ENCODE measurements around the gene RIPK1.
"Not testable (repeated sequence)": the region's sequence is repeated elsewhere in the genome, so short reads cannot be mapped to it uniquely, and the experiment has no call there.

The RIPK1 gene

DNA sequence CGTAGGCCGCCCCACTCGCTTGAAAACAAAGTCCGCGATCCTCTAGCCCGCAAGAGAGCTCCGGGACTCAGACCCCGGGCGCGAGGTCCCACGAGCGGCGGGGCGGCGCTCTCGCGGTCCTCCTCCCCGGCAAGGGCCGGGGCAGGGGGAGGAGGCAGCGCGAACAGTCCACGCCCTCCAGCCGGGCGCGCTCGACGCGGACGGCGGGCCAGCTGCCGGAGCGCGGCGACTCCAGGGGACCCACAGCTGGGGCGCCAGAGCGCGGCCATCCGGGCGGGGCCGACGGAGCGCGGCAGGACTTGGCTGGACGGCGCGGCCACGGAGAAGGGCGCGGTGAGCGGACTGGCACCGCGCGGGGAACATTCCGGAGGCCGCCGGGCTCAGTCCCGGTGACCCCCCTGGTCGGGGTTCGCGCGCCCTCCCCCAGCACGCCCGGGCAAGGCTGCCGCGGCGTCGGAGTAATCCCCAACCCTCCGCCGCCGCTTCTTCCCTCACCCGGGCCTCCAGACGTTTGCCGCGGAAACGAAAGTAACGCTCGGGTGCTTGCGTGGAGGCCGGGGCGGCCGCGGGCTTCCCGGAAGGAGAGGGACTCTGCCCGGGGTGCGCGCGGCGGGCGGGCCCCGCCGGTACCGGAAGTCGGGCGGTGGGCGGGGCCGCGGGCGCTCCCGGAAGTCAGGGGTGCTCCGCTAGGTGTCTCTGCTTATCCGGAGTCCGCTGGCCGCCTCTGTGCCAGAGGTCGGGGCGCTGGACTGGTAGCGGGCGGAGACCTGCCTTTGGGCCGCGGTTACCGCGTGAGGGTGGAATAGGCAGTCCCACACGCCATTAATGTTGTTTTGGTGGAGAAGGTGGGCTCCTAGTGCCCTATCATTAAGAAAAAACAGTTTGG, at the start of gene RIPK1:
Gene RIPK1 (plus strand): TSS at position 166 of the 886 bp plus-strand sequence. CDS start 8,330 bp downstream, outside the sequence.
- TF ChIP-seq ZNF274 (IDR thresholded peaks at IDR 0.05; ENCODE audit: low read depth, low read length) = no peak
- peak within 1 kb of the TSS; percentile 74 for H3K4me3 ChIP-seq (ENCODE audit: low read length)

DNA sequence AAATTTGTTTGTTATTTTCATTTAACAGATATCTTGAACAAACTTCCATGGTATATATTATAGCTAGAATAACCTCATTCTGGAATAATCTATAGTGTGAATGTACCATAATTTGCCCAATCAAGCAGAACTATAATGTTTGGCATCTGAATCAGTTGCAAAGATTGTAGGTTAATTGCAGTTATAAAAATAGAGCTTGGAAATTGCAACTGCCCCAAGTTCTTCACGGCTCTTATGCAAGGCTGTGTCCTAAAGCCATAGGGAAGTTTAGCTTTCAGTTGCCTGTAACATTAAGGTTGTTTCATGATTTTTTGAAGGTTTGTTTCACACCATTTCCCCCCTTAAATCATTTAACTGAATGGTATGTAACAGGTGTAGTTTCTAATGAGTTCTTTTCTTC, 49.2 kb upstream of the RIPK1 start:
- no peak overlapping the region for H3K4me3 ChIP-seq (ENCODE audit: low read length)
- no peak for TF ChIP-seq ZNF274 (IDR thresholded peaks at IDR 0.05; ENCODE audit: low read depth, low read length)

DNA sequence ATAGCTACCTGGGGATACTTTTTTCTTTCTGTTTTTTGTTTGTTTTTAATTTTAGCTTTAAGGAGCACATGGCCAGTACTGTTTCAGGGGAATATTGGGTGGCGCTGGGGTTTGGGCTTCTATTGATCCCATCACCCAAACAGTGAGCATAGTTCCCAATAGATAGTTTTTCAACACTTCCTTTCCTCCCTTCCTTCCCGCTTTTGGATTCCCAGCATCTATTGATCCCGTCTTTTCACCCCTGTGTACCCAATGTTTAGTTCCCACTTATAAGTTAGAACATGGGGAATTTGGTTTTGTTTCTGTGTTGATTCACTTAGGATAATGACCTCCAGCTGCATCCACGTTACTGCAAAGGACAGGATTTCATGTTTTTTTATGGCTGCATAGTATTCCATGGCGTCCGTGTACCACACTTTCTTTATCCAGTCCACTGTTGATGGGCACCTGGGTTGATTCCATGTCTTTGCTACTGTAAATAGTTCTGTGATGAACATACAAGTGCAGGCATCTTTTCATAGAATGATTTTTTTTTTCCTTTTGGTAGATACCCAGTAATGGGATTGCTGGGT, 48.5 kb upstream of the RIPK1 start:
- no peak overlapping the region for H3K4me3 ChIP-seq (ENCODE audit: low read length)
- no peak for TF ChIP-seq ZNF274 (IDR thresholded peaks at IDR 0.05; ENCODE audit: low read depth, low read length)

DNA sequence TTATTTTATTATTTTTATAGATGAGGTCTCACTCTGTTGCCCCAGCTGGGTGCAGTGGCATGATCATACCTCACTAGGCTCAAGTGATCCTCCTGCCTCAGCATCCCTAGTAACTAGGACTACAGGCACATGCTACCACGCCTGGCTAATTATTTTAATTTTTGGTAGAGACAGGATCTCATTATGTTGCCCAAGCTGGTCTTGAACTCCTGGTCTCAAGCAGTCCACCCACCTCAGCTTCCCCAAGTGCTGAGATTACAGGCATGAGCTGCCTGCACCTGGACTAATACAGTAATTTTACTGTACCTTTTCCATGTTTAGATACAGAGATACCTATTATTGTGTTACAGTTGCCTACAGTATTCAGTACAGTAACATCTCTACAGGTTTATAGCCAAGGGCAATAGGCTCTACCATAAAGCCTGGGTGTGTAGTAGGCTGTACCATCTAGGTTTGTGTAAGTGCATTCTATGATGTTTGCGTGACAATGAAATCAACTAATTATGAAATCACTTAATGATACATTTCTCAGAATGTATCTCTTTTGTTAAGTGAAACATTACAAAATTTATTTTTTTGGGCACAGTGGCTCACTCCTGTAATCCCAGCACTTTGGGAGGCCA, 47.2 kb upstream of the RIPK1 start:
- H3K4me3 ChIP-seq (ENCODE audit: low read length) = not testable (repeated sequence)

DNA sequence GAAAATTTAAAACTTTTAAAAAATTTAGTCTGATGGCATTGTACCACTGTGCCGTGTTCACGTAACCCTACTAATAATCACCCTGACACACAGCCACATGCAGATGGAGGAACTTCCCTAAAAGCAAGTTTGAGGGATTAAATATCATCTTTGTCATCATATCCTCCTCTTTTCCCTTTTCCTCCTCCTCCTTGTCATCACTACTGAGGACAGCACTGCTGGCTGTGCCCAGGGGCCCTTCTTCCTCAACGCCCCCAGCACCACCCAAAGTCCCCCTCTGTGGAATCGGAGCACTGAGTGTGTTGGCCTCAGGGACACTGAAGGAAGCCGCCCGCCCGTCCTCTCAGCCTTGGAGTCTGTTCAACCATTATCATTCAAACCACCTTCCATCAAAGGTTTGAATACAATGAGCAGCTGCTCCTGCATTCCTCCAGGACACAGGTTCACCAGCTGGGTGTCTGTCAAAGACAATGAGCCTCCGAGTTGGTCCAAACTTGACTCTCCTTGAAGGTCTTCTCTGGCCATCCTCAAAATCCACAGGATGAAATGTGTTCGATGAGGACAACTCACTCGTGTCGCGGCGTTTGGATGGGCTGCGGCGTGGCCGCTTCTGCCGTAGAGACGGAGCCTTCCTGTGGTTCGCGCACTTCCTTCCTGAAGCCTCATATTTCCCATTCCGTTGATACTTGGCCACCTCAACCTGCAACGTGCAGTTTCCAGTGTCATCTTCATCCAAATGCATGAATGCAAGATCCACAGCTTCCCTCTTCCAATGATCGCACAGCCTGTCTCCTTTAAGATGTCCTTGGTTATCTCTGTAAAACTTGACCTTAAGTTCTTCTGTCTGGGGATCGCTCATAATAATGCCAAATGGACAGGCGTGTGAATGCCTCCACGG, 45.3 kb upstream of the RIPK1 start:
- H3K4me3 ChIP-seq (ENCODE audit: low read length) = peak overlapping the region; percentile 58; the same call in 1 of the 2 replicates
- no peak for TF ChIP-seq ZNF274 (IDR thresholded peaks at IDR 0.05; ENCODE audit: low read depth, low read length)

DNA sequence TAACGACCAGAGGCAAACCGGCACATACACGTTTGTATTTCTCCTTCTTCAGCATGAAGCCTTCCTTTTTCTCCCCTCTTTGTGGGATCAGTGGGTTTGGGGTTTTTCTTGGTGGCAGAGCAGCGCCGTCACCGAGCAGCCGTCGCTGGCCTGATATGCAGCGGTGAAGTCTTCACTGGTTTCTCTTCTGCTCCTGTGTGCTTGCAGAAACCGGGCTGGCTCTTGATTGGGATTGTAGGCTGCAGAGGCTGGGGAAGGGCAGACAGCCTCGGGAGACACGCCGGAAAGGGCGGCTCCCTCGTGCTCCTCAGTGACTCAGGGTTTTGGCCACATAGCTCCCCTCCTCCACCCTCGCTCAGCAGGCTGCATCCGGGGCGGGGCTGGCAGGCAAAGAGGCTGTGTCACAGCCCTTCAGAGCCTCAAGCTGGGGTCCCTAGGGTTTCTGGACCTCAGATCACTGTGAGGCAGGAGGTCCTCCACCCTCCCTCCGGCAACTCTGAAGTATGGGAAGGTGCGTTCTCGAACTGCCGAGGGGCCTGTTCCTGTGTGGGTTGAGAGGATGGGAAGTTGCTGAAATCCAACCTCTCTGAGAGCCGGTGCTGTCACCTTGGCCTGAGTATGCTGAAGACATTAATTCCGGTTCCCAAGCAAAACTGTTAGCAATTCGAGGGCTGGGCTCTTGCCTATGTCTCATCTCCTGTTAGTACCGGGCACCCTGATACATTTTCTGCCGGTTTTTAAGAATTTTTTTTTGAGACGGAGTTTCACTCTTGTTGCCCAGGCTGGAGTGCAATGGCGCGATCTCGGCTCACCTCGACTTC, 44.4 kb upstream of the RIPK1 start:
- H3K4me3 ChIP-seq (ENCODE audit: low read length) = peak overlapping the region; percentile 58; the same call in 1 of the 2 replicates

DNA sequence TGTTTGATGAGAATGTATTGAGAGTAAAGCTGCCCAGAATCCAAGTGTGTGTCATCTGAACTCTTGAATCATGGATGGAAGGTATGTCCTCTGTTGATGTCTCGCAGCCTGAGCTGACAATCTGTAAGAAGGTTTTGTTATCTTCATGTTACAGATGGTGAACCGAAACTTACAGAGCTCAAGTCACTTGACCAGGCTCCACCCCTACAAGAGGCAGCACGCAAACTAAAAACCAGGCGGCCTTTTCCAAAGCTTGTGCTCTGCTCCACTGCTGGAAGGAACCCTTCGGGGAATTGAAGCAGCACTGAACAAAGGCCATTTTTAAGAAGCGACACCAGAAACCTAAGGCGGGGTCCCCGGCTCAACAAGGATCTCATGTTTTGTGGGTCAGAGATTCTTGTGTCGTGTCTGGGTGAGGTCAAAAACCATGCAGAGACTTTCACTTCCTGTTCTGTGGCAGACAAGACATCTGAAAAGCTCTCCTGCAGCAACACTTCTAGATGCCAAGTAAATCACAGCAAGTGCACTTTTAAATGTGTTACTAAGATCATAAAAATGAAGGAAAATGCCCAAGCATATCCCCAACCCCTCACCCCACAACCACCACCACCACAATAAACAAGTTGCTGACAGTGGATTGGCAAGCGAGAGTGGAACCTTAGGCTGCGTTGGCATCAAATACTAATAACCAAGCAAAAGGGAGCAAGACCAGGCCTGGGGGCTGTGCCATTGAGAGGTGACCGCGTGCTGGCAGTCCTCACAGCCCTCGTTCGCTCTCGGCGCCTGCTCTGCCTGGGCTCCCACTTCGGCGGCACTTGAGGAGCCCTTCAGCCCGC, 41.3 kb upstream of the RIPK1 start:
- no peak overlapping the region; the same call in 1 of the 2 replicates for H3K4me3 ChIP-seq (ENCODE audit: low read length)

More for the DNA sequence above, 44.4 kb upstream of the RIPK1 start:
- no peak for TF ChIP-seq ZNF274 (IDR thresholded peaks at IDR 0.05; ENCODE audit: low read depth, low read length)

DNA sequence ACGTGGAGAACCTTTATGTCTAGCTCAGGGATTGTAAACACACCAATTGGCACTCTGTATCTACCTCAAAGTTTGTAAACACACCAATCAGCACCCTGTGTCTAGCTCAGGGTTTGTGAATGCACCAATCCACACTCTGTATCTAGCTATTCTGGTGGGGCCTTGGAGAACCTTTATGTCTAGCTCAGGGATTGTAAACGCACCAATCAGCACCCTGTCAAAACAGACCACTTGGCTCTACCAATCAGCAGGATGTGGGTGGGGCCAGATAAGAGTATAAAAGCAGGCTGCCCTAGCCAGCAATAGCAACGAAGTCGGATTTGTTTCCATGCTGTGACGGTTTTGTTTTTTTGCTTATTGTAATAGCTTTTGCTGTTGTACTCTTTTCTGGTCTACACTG, 40.1 kb upstream of the RIPK1 start:
- not testable (repeated sequence) for H3K4me3 ChIP-seq (ENCODE audit: low read length)

More for the DNA sequence above, 41.3 kb upstream of the RIPK1 start:
- TF ChIP-seq ZNF274 (IDR thresholded peaks at IDR 0.05; ENCODE audit: low read depth, low read length) = no peak

DNA sequence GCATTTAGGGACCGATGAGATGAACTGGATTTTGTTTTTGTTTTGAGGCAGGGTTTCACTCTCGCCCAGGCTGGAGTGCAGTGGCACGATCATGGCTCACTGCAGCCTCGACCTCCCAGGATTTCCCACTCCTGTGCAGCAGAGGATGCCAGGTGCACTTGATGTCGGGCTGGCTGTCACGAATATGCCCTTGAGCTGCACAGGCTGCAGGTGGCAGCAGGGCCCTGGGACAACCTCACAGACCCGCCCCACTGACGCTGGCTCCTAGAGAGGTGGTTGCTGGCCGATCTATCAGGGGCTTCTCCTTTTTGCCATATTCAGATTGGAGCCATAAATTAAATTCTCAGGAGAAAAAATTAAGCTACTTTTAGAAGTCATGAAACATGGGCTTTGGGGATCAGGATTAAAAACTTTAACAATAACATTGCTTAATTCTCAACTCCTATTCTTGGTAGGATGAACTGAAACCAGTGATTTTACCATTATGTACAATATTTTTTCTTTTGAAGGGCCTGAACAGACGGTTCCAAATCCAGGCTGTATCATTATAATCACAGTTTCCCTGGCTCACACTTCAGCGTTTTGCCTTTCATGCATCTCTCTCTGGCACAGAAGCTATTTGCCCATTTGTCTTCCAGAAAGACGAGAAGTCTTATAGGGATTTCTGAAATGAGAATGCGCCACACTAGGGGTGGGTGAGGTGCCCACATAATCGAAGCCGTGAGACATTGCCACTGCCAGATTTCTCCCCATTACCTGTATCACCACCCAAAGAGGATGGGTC, 36.2 kb upstream of the RIPK1 start:
- H3K4me3 ChIP-seq (ENCODE audit: low read length) = no peak overlapping the region
- TF ChIP-seq ZNF274 (IDR thresholded peaks at IDR 0.05; ENCODE audit: low read depth, low read length) = no peak

DNA sequence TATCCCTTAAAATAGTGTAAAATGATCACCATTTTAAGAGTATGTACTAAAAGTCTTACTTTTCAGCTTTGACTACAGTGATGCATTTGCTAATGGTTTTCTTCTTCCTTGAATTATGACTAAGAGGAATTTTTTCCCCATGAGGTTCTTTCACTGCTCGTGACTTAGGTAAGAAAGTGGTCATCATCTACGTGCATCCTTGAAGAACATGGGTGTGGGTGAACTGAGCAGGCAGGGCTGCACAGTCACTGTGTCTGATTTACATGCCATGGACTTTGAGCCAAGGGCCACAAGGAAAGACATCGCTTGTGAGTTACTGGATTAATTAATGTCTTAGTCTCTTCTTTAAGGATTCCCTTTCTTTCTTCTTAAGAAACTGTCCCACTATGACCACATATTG, 35.3 kb upstream of the RIPK1 start:
- no peak overlapping the region for H3K4me3 ChIP-seq (ENCODE audit: low read length)
- no peak for TF ChIP-seq ZNF274 (IDR thresholded peaks at IDR 0.05; ENCODE audit: low read depth, low read length)

DNA sequence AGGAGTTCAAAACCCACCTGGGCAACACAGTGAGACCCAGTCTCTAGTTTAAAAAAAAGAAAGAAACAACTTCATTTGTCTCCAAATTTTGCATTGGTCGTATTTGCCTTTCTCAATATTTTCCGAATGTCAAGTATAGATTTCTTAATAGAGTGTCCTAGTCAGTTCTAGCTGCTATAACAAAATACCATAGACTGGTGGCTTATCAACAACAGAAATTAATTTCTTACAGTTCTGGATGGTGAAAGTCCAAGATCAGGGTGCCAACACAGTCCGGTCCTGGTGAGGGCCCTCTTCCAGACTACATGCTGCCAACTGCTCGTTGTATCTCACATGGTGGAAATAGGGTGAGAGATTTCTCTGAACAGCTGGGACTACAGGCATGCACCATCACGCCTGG, 34.6 kb upstream of the RIPK1 start:
- no peak for TF ChIP-seq ZNF274 (IDR thresholded peaks at IDR 0.05; ENCODE audit: low read depth, low read length)
- no peak overlapping the region for H3K4me3 ChIP-seq (ENCODE audit: low read length)

DNA sequence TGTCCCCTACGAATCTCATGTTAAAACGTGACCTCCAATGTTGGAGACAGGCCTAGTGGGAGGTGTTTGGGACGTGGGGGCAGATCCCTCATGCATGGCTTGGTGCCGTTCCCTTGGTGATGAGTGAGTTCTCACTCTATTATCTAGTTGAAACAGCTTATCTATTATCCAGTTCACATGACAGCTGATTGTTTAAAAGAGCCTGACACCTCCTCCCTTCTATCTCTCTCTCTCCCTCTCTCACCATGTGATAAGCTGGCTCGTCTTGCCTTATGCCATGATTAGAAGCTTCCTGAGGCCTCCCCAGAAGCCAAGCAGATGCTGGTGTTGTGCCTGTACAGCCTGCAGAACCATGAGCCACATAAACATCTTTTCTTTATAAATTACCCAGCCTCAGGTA, 32.9 kb upstream of the RIPK1 start:
- TF ChIP-seq ZNF274 (IDR thresholded peaks at IDR 0.05; ENCODE audit: low read depth, low read length) = no peak
- no peak overlapping the region for H3K4me3 ChIP-seq (ENCODE audit: low read length)

Data from GM08714 (cell line).